NCI-H748 treated with DMSO at 0.1 percent for 48 hours (cell line): ENCODE data around the gene RASGEF1C.
A peak's percentile ranks its signal among the peaks of the same experiment; 100 is the strongest.

Source experiments
- DNase-seq: peaks from one replicate; lab custom pipeline; 2025; lab: John Stamatoyannopoulos, UW

Gene RASGEF1C

GRCh38 chr5:180179442-180180420 lies 29.3 kb downstream of the RASGEF1C start:
- no peak for DNase-seq

DNA sequence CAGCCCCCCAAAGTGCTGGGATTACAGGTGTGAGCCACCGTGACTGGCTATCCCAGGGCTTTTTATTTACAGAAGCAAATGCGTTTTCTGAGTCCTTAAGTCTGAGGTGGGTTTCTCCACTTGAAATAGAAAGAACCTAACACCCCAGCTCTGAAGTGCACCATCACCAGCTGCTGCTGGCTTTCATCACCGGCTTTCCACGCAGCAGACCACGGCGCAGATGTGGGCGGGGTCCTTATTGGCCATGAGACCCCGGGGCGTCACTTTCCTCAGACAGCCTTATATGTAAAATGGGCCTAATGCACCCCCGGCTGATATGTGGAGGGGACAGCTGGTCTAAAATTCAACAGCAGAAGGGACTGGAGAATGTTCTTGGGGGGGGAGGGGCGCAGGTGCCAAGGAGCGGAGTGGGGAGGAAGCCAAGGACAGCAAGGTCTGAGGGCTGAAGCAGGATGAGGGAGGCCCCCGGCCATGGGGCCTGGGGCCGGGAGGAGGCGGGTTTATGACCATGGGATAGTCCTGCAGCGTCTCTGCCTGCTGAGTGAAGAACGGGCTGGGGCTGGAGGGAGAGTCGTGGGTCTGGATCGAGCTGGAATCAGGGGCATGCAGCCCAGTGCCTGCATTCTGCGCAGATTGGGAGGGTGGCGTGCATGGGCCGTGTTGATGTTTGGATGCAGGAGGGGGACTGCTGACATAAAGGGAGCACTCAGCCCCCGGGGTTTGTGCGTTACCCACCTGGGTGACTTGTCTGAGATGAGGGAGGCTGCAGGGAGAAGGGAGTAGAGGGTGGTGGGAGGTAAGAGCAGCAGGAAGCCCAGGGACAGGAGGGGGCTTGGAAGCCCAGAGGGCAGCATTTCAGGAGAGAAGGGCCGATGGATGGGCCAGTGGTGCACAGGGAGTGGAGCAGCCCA lies 30.2 kb downstream of the RASGEF1C start:
- no peak for DNase-seq

DNA sequence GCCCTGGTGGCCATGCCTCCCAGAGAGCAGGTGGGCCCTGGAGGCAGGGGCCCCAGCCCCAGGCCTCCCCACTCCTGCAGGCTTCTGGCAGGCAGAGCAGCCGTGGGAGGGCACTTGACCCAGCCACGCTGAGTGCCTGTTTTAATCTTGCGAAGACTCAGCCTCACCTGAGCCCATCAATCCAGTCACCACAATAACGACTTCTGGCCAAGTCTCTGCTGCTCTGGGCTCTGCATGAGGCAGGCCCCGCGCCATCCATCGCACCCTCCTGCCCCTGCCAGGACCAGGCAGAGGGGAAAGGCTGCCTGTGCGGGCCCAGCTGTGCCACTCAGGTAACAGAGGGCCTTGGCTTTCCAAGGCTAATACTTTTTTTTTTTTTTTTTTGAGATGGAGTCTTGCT lies 32.8 kb downstream of the RASGEF1C start:
- DNase-seq: no peak

- no peak for DNase-seq
Measured at GRCh38 chr5:180175015-180175431, 34.0 kb downstream of the RASGEF1C start.

GRCh38 chr5:180174587-180174972 lies 34.4 kb downstream of the RASGEF1C start:
- DNase-seq: no peak

DNA sequence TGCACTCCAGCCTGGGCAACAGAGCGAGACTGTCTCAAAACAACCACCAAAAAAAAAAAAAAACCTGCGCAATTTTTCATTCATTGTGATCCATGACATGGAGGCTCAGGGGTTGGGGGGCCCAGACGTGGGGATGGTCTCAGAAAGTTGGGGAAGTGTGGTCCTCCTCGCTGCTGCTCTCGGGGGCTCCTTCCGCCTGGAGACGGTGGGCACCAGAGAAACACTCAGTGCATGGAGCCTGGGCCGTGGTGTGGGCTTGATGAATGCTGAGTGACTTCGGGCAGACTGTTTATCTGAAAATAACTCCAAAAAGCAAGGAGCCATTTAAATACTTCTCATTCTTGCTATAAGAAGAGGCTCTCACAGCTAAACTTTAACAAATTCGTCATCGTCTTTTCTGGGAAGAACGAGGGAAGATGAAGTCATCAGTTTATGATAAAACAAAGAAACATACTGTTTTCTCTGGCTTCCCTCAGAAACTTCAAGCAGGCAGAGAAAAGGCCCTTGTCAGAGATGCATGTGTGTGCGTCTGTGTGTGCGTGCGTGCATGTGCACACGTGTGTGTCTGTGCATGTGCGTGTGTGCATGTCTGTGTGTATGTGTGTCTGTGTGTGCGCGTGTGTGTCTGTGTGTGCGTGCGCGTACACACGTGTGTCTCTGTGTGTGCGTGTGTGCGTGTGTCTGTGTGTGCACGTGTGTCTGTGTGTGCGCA lies 35.0 kb downstream of the RASGEF1C start:
- no peak for DNase-seq

DNA sequence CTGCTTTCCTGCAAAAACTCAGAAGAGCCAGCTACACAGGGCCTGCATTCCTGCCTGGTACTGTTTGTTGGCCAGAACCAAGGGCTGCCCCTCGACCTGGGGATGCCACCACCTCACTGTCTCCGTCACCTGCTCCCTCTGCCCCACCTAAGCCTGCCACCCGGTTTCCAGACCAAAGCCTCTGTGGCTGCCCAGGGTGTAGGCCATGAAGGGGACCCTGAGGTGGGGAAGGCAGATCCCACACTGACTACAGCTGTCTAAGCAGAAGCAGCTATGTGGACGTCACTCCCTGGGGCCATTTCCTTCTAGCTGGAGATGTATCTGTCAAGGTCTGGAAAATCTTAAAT lies 35.8 kb downstream of the RASGEF1C start:
- no peak for DNase-seq

DNA sequence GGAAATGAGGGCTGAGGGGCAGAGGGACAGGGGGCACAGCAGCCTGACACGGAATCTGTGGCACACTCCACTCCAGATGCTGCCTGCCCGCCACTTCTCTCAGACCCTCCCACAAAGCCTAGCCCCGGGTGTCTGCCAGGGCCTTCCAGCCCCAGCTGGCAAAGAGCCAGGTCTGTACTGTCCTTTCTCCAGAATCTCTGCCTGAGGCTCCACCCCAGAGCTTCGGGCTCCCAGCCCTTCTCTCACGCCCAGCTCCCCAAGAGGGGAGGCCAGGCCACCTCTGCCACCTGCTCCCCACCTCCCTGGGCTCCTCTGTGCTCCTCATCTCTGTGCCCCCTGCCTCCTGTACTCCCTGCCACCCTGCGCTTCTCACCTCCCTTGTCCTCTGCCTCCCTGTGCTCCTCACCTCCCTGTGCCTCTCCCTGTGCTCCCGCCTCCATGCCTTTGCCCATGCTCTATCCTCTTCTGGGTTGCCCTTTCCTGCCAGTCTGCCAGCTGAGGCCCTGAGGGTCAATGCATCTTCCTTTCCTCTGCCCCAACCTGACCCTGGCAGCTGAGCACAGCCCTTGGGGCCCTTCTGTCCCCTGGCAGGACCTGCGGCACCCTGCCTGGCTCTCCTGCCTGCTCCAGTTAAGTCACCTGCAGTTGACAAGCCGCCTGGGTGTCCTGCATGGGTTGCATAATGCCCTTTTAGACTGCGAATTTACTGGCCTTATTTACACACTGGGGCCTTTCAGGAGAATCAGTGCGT lies 36.4 kb downstream of the RASGEF1C start:
- DNase-seq: peak; percentile 2

DNA sequence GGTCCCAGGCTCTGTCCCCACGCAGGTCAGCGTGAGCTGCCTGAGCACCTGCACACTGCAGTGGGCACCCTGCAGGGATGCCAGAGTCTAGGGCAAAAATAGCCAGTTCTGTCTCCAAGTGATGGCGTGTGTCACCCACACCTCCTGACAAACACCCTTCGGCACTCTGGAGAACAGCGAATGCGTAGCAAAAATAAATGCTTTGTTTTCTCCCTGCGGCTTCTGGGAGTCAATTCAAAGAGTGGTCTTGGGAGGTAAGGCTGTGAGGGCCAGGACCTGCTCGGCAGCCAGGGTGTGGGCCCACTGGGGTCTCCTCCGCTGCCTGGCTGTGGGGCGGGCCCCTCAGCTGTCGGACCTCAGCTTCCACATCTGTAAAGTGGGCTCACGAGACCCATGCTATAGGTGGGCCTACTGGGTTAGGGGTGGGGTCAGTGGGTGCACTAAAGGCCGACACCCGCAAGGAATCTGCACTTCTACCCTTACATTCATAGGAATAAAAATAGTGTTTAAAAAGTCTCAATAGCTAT lies 37.4 kb downstream of the RASGEF1C start:
- DNase-seq: no peak

GRCh38 chr5:180170810-180171567 lies 38.0 kb downstream of the RASGEF1C start:
- DNase-seq: no peak

GRCh38 chr5:180170106-180170809 lies 38.8 kb downstream of the RASGEF1C start:
- DNase-seq: no peak

DNA sequence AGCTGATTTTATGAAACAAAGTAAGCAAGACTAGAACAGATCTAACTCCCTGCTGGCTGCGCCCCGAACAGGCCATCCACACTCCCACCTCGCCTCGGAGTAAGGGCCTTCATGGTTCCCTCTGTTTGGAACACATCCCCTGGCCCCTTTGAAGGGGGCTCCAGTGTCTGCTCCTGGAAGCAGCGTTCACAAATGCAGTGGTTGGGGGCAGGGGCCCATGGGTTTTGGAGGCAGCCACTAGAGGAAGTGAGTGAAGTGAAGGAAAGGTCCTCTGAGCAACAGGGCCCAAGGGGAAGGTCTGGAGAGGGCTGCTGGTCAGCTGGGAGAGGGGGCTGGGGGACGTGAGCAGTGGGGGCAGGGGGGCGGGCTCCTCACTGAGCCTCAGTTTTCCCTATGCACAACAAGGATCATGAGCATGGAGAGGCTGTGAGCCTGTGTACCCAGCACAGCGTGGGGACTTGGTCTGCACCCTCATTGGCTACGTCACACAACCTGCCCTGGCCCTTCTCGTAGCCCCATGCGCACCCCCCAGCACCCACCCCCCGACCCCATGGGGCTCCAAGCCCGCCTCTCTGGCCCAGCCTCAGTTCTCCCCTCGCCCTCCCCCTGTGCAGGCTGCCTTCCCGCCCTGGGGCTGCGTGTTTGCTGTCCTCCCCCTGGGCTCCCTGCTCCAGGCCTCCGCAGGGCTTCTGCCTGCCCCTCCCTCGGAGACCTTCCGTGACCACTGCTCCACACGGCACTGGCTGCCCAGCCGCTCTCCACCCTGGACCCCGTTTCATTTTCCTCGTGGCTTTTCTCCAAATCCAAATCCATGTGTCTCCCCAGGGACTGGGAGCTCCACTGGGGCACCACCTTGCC lies 39.5 kb downstream of the RASGEF1C start:
- DNase-seq: no peak

- no peak for DNase-seq
Measured at GRCh38 chr5:180168758-180169157, 40.3 kb downstream of the RASGEF1C start.

GRCh38 chr5:180166176-180166575 lies 42.8 kb downstream of the RASGEF1C start:
- DNase-seq: no peak

DNA sequence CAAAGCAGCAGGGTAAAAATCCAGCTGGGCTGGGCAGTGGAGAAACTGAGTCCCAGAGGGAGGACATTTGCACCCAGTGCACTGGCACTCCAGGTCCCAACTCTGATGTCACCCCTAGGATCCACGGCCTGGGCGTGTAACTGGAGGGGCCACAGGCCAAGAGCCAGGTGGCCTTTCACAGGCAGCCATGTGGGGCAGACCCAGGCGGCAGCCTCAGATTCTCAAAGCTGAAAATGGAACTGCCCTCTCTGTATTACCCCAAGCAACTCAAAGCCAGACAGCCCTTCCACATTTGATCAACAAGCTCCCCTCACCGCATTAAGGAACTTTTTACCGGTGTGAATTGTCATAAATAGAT lies 46.7 kb downstream of the RASGEF1C start:
- no peak for DNase-seq

- peak; percentile 16 for DNase-seq
Measured at GRCh38 chr5:180161420-180162303, 47.3 kb downstream of the RASGEF1C start.

DNA sequence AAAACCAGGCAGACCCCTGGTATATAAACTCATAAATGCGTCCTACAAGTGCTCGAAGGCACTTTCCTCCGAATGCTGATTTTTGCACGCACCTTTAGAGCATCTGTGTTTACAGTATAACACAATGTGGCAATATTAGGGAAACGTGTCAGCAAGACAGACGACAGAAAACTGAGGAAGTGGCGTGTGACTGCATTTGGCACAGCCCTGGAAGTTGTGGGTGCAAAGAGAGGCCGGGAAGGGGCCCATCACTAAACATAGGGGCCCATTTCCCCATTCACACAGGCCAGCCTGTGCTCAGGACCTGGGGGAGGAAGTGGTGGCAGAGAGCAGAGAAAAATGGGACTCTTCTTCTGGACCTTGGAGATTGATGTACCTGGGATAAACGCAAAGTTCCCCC lies 48.2 kb downstream of the RASGEF1C start:
- no peak for DNase-seq

GRCh38 chr5:180160215-180160614 lies 48.8 kb downstream of the RASGEF1C start:
- DNase-seq: no peak
